Measurements from ENCODE around the gene MITF.

MITF gene

DNA sequence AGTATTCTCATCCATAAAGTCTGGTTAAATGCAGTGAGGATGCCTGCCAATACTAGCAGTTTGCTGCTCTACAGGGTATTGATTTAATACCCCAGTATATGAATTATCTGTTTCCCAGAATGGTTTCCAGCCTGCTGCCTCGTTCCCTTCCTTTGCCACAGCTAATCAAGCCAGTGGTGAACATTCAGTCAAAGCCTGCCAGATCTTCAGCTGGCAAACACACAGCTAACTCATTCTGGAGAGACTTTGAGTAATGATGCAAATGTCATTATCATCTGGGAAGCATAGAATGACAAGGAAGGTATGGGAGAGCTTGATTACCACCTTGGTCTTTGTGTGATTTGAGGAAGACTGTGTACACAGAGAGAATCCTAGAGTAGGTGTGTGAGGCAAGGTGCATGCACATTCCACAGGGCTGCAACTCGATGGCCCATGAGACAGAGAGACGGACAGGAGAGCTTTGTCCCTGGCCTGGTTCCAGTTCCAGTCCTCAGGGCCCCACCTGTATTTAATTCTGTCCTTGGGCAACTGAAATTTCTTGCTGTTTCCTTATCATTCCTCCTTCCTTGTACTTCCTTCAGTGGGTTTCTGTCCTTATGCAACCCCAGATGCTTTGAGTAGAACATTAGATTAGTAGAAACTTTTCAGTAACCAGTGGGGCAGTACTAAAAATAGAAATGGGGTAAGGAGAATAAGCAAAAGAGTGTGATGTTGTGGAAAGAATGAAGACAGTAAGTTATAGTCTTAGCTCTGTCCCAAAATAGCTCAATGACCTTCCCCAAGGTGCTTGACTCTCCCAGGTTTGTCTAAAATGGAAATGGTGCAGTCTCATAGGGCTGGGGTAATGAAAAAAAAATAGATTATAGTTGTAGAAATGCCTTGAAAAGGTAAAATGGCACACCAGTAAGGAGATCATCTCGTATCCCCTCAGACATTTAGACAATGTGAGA is 72.5 kb downstream of the MITF start:
- Histone ChIP-seq H3K36me3 (ENCODE audit: control insufficient read depth, insufficient read depth, low read length) (no peaks in the 10 kb centered on the region), H3K4me1 (ENCODE audit: control insufficient read depth, insufficient read depth, low read length) (no peaks in the 10 kb centered on the region), H3K9me3 (ENCODE audit: control insufficient read depth, low read length) (no peaks in the 10 kb centered on the region), H3K4me3 (ENCODE audit: low read length) (no peak overlapping the region), H3K9ac (ENCODE audit: low read length) (no peak overlapping the region), H3K27me3 (ENCODE audit: control insufficient read depth, insufficient read depth, low read length) (no peaks in the 10 kb centered on the region)

GRCh38 chr3:69815970-69816369 is 76.7 kb downstream of the MITF start:
- no peaks in the 10 kb centered on the region for H3K9me3 ChIP-seq (ENCODE audit: control insufficient read depth, low read length)
- no peak overlapping the region for H3K9ac ChIP-seq (ENCODE audit: low read length)
- no peaks in the 10 kb centered on the region for H3K4me1 ChIP-seq (ENCODE audit: control insufficient read depth, insufficient read depth, low read length)
- no peaks in the 10 kb centered on the region for H3K36me3 ChIP-seq (ENCODE audit: control insufficient read depth, insufficient read depth, low read length)
- no peaks in the 10 kb centered on the region for H3K27me3 ChIP-seq (ENCODE audit: control insufficient read depth, insufficient read depth, low read length)
- H3K4me3 ChIP-seq (ENCODE audit: low read length), result no peak overlapping the region

- Histone ChIP-seq H3K9ac (ENCODE audit: low read length) (no peak overlapping the region), H3K27me3 (ENCODE audit: control insufficient read depth, insufficient read depth, low read length) (no peaks in the 10 kb centered on the region), H3K36me3 (ENCODE audit: control insufficient read depth, insufficient read depth, low read length) (no peaks in the 10 kb centered on the region), H3K4me1 (ENCODE audit: control insufficient read depth, insufficient read depth, low read length) (no peaks in the 10 kb centered on the region), H3K4me3 (ENCODE audit: low read length) (no peak overlapping the region), H3K9me3 (ENCODE audit: control insufficient read depth, low read length) (no peaks in the 10 kb centered on the region)
Observed at GRCh38 chr3:69817988-69818387, 78.7 kb downstream of the MITF start.

DNA sequence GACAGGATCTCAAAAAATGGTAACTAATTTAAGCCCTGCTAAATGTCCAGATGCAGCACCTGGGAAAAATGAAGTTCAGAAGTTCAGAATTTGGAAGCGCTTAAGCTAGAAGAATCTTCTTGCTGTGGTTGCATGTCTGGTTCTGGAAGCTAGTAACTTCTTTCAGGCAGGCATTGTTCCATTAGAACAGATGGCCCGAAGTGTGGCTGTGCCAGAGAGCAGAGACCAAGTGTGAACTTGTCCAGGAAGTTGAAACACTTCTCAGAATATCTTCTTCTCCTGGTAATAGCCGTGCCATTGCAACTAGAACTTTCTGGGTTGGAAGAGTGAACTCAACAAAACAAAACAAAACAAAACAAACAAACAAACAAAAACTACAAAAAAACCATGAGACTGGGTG is 80.0 kb downstream of the MITF start:
- H3K4me3 ChIP-seq (ENCODE audit: low read length), result no peak overlapping the region
- H3K9ac ChIP-seq (ENCODE audit: low read length), result no peak overlapping the region
- no peaks in the 10 kb centered on the region for H3K4me1 ChIP-seq (ENCODE audit: control insufficient read depth, insufficient read depth, low read length)
- H3K27me3 ChIP-seq (ENCODE audit: control insufficient read depth, insufficient read depth, low read length), result no peaks in the 10 kb centered on the region
- H3K9me3 ChIP-seq (ENCODE audit: control insufficient read depth, low read length), result no peaks in the 10 kb centered on the region
- H3K36me3 ChIP-seq (ENCODE audit: control insufficient read depth, insufficient read depth, low read length), result no peaks in the 10 kb centered on the region

GRCh38 chr3:69821133-69821532 is 81.9 kb downstream of the MITF start:
- no peak overlapping the region for H3K4me3 ChIP-seq (ENCODE audit: low read length)
- H3K27me3 ChIP-seq (ENCODE audit: control insufficient read depth, insufficient read depth, low read length), result no peaks in the 10 kb centered on the region
- no peaks in the 10 kb centered on the region for H3K9me3 ChIP-seq (ENCODE audit: control insufficient read depth, low read length)
- H3K4me1 ChIP-seq (ENCODE audit: control insufficient read depth, insufficient read depth, low read length), result no peaks in the 10 kb centered on the region
- no peak overlapping the region for H3K9ac ChIP-seq (ENCODE audit: low read length)
- no peaks in the 10 kb centered on the region for H3K36me3 ChIP-seq (ENCODE audit: control insufficient read depth, insufficient read depth, low read length)

- Histone ChIP-seq H3K27me3 (ENCODE audit: control insufficient read depth, insufficient read depth, low read length) (no peaks in the 10 kb centered on the region), H3K36me3 (ENCODE audit: control insufficient read depth, insufficient read depth, low read length) (no peaks in the 10 kb centered on the region), H3K4me3 (ENCODE audit: low read length) (no peak overlapping the region), H3K9ac (ENCODE audit: low read length) (no peak overlapping the region), H3K4me1 (ENCODE audit: control insufficient read depth, insufficient read depth, low read length) (no peaks in the 10 kb centered on the region), H3K9me3 (ENCODE audit: control insufficient read depth, low read length) (no peaks in the 10 kb centered on the region)
Observed at GRCh38 chr3:69823743-69824142, 84.5 kb downstream of the MITF start.

- Histone ChIP-seq H3K9me3 (ENCODE audit: control insufficient read depth, low read length) (no peaks in the 10 kb centered on the region), H3K9ac (ENCODE audit: low read length) (no peak overlapping the region), H3K36me3 (ENCODE audit: control insufficient read depth, insufficient read depth, low read length) (no peaks in the 10 kb centered on the region), H3K27me3 (ENCODE audit: control insufficient read depth, insufficient read depth, low read length) (no peaks in the 10 kb centered on the region), H3K4me3 (ENCODE audit: low read length) (no peak overlapping the region), H3K4me1 (ENCODE audit: control insufficient read depth, insufficient read depth, low read length) (no peaks in the 10 kb centered on the region)
Observed at GRCh38 chr3:69825446-69825845, 86.2 kb downstream of the MITF start.

DNA sequence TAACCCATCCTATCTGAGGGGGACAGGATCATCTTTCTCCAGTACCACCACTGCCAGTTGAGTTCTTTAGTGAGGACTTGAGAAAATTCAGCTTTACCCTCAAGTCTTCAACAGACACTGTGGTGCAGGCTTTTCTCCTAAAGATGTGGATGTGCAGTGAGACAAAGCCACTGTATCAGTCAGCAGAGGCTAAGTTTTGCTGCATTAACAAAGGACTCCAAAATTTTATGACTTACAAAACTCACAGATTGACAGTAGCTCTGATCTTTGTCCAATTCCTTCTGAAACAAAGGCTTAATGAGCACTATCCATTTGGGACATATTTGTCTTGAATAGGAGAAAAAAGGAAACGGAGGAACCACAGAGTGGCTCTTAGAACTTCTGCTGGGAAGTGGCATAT is 87.9 kb downstream of the MITF start:
- no peaks in the 10 kb centered on the region for H3K27me3 ChIP-seq (ENCODE audit: control insufficient read depth, insufficient read depth, low read length)
- H3K4me1 ChIP-seq (ENCODE audit: control insufficient read depth, insufficient read depth, low read length), result no peaks in the 10 kb centered on the region
- no peak overlapping the region for H3K9ac ChIP-seq (ENCODE audit: low read length)
- H3K9me3 ChIP-seq (ENCODE audit: control insufficient read depth, low read length), result no peaks in the 10 kb centered on the region
- no peak overlapping the region for H3K4me3 ChIP-seq (ENCODE audit: low read length)
- H3K36me3 ChIP-seq (ENCODE audit: control insufficient read depth, insufficient read depth, low read length), result no peaks in the 10 kb centered on the region

DNA sequence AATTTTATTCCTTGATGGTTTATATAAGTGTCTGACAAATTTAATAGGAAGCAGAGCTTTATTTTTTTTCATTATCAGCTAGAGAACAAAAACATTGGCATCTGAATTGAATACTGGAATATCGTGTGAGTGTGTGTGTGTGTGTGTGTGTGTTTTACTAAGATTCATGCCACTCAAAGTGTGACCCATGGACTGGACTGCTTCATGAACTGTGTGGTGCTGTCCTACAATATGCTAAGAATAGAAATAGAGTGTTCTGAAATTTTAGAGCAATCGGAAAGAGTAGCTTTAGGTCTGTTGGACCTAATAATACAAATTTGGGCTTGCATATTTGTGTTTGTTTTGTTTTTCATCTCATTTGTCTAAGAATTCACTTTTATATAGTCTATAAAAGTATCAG is 89.6 kb downstream of the MITF start:
- no peaks in the 10 kb centered on the region for H3K36me3 ChIP-seq (ENCODE audit: control insufficient read depth, insufficient read depth, low read length)
- H3K4me3 ChIP-seq (ENCODE audit: low read length), result no peak overlapping the region
- no peaks in the 10 kb centered on the region for H3K27me3 ChIP-seq (ENCODE audit: control insufficient read depth, insufficient read depth, low read length)
- H3K4me1 ChIP-seq (ENCODE audit: control insufficient read depth, insufficient read depth, low read length), result no peaks in the 10 kb centered on the region
- no peak overlapping the region for H3K9ac ChIP-seq (ENCODE audit: low read length)
- no peaks in the 10 kb centered on the region for H3K9me3 ChIP-seq (ENCODE audit: control insufficient read depth, low read length)

- no peaks in the 10 kb centered on the region for H3K36me3 ChIP-seq (ENCODE audit: control insufficient read depth, insufficient read depth, low read length)
- no peak overlapping the region for H3K9ac ChIP-seq (ENCODE audit: low read length)
- no peaks in the 10 kb centered on the region for H3K9me3 ChIP-seq (ENCODE audit: control insufficient read depth, low read length)
- H3K4me1 ChIP-seq (ENCODE audit: control insufficient read depth, insufficient read depth, low read length), result no peaks in the 10 kb centered on the region
- no peaks in the 10 kb centered on the region for H3K27me3 ChIP-seq (ENCODE audit: control insufficient read depth, insufficient read depth, low read length)
- no peak overlapping the region for H3K4me3 ChIP-seq (ENCODE audit: low read length)
Observed at GRCh38 chr3:69830147-69830546, 90.9 kb downstream of the MITF start.

DNA sequence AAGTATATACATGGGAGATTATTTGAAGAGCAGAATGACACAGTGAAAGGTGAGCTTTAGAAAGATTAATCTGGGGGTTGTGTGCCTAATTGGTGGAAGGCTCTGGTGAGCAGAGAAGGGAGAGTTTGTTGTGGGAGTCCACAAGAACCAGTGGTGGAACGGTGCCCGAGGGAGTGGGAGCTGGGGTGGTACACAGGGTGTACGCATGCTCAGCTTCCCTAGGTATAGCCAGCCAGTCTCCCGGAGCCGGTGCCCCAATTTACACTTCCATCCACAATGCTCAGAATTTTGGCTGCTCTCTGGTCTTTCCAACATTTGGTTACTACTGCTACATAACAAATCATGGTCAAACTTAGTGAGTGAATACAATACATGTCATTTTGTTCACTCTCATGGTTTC is 92.5 kb downstream of the MITF start:
- Histone ChIP-seq H3K4me3 (ENCODE audit: low read length) (no peak overlapping the region), H3K27me3 (ENCODE audit: control insufficient read depth, insufficient read depth, low read length) (no peaks in the 10 kb centered on the region), H3K4me1 (ENCODE audit: control insufficient read depth, insufficient read depth, low read length) (no peaks in the 10 kb centered on the region), H3K9me3 (ENCODE audit: control insufficient read depth, low read length) (no peaks in the 10 kb centered on the region), H3K9ac (ENCODE audit: low read length) (no peak overlapping the region), H3K36me3 (ENCODE audit: control insufficient read depth, insufficient read depth, low read length) (no peaks in the 10 kb centered on the region)

GRCh38 chr3:69833591-69833990 is 94.3 kb downstream of the MITF start:
- Histone ChIP-seq H3K36me3 (ENCODE audit: control insufficient read depth, insufficient read depth, low read length) (no peaks in the 10 kb centered on the region), H3K4me1 (ENCODE audit: control insufficient read depth, insufficient read depth, low read length) (no peaks in the 10 kb centered on the region), H3K27me3 (ENCODE audit: control insufficient read depth, insufficient read depth, low read length) (no peaks in the 10 kb centered on the region), H3K4me3 (ENCODE audit: low read length) (no peak overlapping the region), H3K9ac (ENCODE audit: low read length) (no peak overlapping the region), H3K9me3 (ENCODE audit: control insufficient read depth, low read length) (no peaks in the 10 kb centered on the region)
